ENCODE measurements around the gene WDR49. TPM values are rescaled to one million over a fixed set of nuclear protein-coding genes. Genes with fewer than 3 reads are reported as not detected.

WDR49 gene
- total RNA-seq, 2 donors from 2014 or later = 0.93 to 1.6 TPM

GRCh38 chr3:167491621-167492020 is 162.1 kb downstream of the WDR49 start:
- Histone ChIP-seq H3K36me3 (ENCODE audit: control insufficient read depth, insufficient read depth, low read length) (no peaks in the 10 kb centered on the region), H3K9ac (ENCODE audit: extremely low read depth, low read length, poor library complexity, severe bottlenecking) (no peak overlapping the region), H3K4me3 (ENCODE audit: low read length) (no peak overlapping the region), H3K27me3 (ENCODE audit: control insufficient read depth, insufficient read depth, low read length, poor library complexity, severe bottlenecking) (peaks cover 80% of the 10 kb centered on the region), H3K9me3 (ENCODE audit: control insufficient read depth, low read length) (peaks cover 13% of the 10 kb centered on the region), H3K27ac (ENCODE audit: low read depth, low read length) (no peak overlapping the region), H3K4me1 (ENCODE audit: control insufficient read depth, insufficient read depth, low read length) (no peaks in the 10 kb centered on the region)
- Mint-ChIP-seq H3K36me3 (ENCODE audit: low read depth) (no peaks in the 10 kb centered on the region), H3K4me3 (no peak overlapping the region), H3K9me3 (peaks cover 5% of the 10 kb centered on the region), H3K27me3 (ENCODE audit: insufficient read depth) (peaks cover 64% of the 10 kb centered on the region), H3K4me1 (peaks cover 16% of the 10 kb centered on the region), H3K27ac (no peak overlapping the region)
- DNase-seq = no peak
- TF ChIP-seq, protein P1, sequence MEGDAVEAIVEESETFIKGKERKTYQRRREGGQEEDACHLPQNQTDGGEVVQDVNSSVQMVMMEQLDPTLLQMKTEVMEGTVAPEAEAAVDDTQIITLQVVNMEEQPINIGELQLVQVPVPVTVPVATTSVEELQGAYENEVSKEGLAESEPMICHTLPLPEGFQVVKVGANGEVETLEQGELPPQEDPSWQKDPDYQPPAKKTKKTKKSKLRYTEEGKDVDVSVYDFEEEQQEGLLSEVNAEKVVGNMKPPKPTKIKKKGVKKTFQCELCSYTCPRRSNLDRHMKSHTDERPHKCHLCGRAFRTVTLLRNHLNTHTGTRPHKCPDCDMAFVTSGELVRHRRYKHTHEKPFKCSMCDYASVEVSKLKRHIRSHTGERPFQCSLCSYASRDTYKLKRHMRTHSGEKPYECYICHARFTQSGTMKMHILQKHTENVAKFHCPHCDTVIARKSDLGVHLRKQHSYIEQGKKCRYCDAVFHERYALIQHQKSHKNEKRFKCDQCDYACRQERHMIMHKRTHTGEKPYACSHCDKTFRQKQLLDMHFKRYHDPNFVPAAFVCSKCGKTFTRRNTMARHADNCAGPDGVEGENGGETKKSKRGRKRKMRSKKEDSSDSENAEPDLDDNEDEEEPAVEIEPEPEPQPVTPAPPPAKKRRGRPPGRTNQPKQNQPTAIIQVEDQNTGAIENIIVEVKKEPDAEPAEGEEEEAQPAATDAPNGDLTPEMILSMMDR (conservative IDR thresholded peaks at IDR 0.05) = no peak

DNA sequence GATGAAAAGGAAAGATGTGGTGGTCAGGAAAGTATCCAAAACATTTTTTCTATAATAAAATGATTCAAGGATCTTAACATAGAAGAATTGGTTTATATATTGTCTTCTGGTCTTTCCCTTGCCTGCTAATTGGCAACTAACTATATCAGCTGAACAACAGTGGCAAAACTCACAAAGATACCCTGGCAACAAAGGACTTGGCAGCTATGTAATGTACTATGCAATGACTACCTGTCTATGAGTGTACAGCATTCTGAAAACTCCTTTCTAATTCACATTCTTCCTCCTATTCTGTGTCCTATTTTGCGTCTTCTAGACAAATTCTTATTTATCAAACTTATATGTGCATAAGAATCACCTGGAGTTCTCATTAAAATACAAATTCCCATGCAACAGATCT is 164.2 kb downstream of the WDR49 start:
- WGBS, 2 experiments (ENCODE audit: insufficient coverage in 1 of 2, insufficient read length in 1 of 2) = 83 to 100% methylated on average over 1 of the region's 1 CpG
- Histone ChIP-seq H3K27me3 (ENCODE audit: control insufficient read depth, insufficient read depth, low read length, poor library complexity, severe bottlenecking) (peaks cover 99% of the 10 kb centered on the region), H3K4me1 (ENCODE audit: control insufficient read depth, insufficient read depth, low read length) (no peaks in the 10 kb centered on the region), H3K9ac (ENCODE audit: extremely low read depth, low read length, poor library complexity, severe bottlenecking) (no peak overlapping the region), H3K36me3 (ENCODE audit: control insufficient read depth, insufficient read depth, low read length) (no peaks in the 10 kb centered on the region), H3K9me3 (ENCODE audit: control insufficient read depth, low read length) (peaks cover 26% of the 10 kb centered on the region), H3K27ac (ENCODE audit: low read depth, low read length) (no peak overlapping the region), H3K4me3 (ENCODE audit: low read length) (no peak overlapping the region)
- TF ChIP-seq, protein P1 (conservative IDR thresholded peaks at IDR 0.05) = no peak
- Mint-ChIP-seq H3K36me3 (ENCODE audit: low read depth) (no peaks in the 10 kb centered on the region), H3K4me1 (peaks cover 16% of the 10 kb centered on the region), H3K9me3 (peaks cover 10% of the 10 kb centered on the region), H3K27ac (no peak overlapping the region), H3K4me3 (no peak overlapping the region), H3K27me3 (ENCODE audit: insufficient read depth) (peaks cover 81% of the 10 kb centered on the region)
- no peak for DNase-seq

- H3K4me3 Mint-ChIP-seq = no peak overlapping the region
Measured at GRCh38 chr3:167487556-167487955, 166.2 kb downstream of the WDR49 start.

More at GRCh38 chr3:167487556-167487955, 166.2 kb downstream of the WDR49 start:
- TF ChIP-seq, protein P1 (conservative IDR thresholded peaks at IDR 0.05) = no peak
- H3K4me1 ChIP-seq (ENCODE audit: control insufficient read depth, insufficient read depth, low read length) = no peaks in the 10 kb centered on the region
- Mint-ChIP-seq H3K36me3 (ENCODE audit: low read depth) (no peaks in the 10 kb centered on the region), H3K9me3 (peaks cover 10% of the 10 kb centered on the region), H3K27me3 (ENCODE audit: insufficient read depth) (peaks cover 83% of the 10 kb centered on the region), H3K27ac (no peak overlapping the region), H3K4me1 (peaks cover 20% of the 10 kb centered on the region)
- no peak overlapping the region for H3K9ac ChIP-seq (ENCODE audit: extremely low read depth, low read length, poor library complexity, severe bottlenecking)
- no peak overlapping the region for H3K4me3 ChIP-seq (ENCODE audit: low read length)
- H3K27me3 ChIP-seq (ENCODE audit: control insufficient read depth, insufficient read depth, low read length, poor library complexity, severe bottlenecking) = peaks cover 96% of the 10 kb centered on the region
- no peak for DNase-seq
- H3K27ac ChIP-seq (ENCODE audit: low read depth, low read length) = no peak overlapping the region
- no peaks in the 10 kb centered on the region for H3K36me3 ChIP-seq (ENCODE audit: control insufficient read depth, insufficient read depth, low read length)
- peaks cover 26% of the 10 kb centered on the region for H3K9me3 ChIP-seq (ENCODE audit: control insufficient read depth, low read length)
- WGBS, 2 experiments (ENCODE audit: insufficient coverage in 1 of 2, insufficient read length in 1 of 2) = 83 to 91% methylated on average over 2 to 3 of the region's 3 CpGs

Data from endodermal cell (in vitro differentiated cells).